ENCODE results near the gene APP. TPM values are rescaled to one million over a fixed set of nuclear protein-coding genes. Genes with fewer than 3 reads are reported as not detected.
"Not testable (repeated sequence)": the region's sequence is repeated elsewhere in the genome, so short reads cannot be mapped to it uniquely, and the experiment has no call there.

The APP gene
- total RNA-seq, 2 experiments from 2014 or later, result 18.8 to 19.4 TPM

GRCh38 chr21:26049803-26050202 lies 120.8 kb downstream of the APP start:
- H3K36me3 Mint-ChIP-seq, result peaks cover 21% of the 10 kb centered on the region
- H3K4me1 Mint-ChIP-seq, result no peaks in the 10 kb centered on the region
- POLR2A ChIA-PET, result no interaction called here
- no peak overlapping the region for H3K27ac Mint-ChIP-seq
- ATAC-seq (ENCODE audit: low read depth) (no peak), DNase-seq (no peak)
- no peaks in the 10 kb centered on the region for H3K9me3 Mint-ChIP-seq
- no peak overlapping the region for H3K4me3 Mint-ChIP-seq
- no peaks in the 10 kb centered on the region for H3K27me3 Mint-ChIP-seq

GRCh38 chr21:26047279-26047967 lies 123.1 kb downstream of the APP start:
- H3K4me3 Mint-ChIP-seq, result no peak overlapping the region
- POLR2A ChIA-PET, result no interaction called here
- H3K27me3 Mint-ChIP-seq, result no peaks in the 10 kb centered on the region
- ATAC-seq (ENCODE audit: low read depth) (no peak), DNase-seq (no peak)
- no peaks in the 10 kb centered on the region for H3K4me1 Mint-ChIP-seq
- H3K36me3 Mint-ChIP-seq, result peaks cover 18% of the 10 kb centered on the region
- no peaks in the 10 kb centered on the region for H3K9me3 Mint-ChIP-seq
- H3K27ac Mint-ChIP-seq, result no peak overlapping the region

- POLR2A ChIA-PET, result no interaction called here
- ATAC-seq (ENCODE audit: low read depth) (no peak), DNase-seq (no peak)
- H3K27me3 Mint-ChIP-seq, result no peaks in the 10 kb centered on the region
- no peaks in the 10 kb centered on the region for H3K9me3 Mint-ChIP-seq
- no peak overlapping the region for H3K4me3 Mint-ChIP-seq
- H3K4me1 Mint-ChIP-seq, result no peaks in the 10 kb centered on the region
- H3K36me3 Mint-ChIP-seq, result peaks cover 8% of the 10 kb centered on the region
- no peak overlapping the region for H3K27ac Mint-ChIP-seq
These were observed 126.7 kb downstream of the APP start for GRCh38 chr21:26043891-26044290.

GRCh38 chr21:26042181-26042876 lies 128.2 kb downstream of the APP start:
- Mint-ChIP-seq H3K9me3 (no peaks in the 10 kb centered on the region), H3K36me3 (peaks cover 8% of the 10 kb centered on the region), H3K27ac (no peak overlapping the region), H3K4me1 (no peaks in the 10 kb centered on the region), H3K27me3 (no peaks in the 10 kb centered on the region), H3K4me3 (no peak overlapping the region)
- DNase-seq (no peak), ATAC-seq (ENCODE audit: low read depth) (no peak)
- POLR2A ChIA-PET, result no interaction called here

- DNase-seq (no peak), ATAC-seq (ENCODE audit: low read depth) (no peak)
- peaks cover 7% of the 10 kb centered on the region for H3K36me3 Mint-ChIP-seq
- H3K4me3 Mint-ChIP-seq, result no peak overlapping the region
- H3K9me3 Mint-ChIP-seq, result no peaks in the 10 kb centered on the region
- POLR2A ChIA-PET, result no interaction called here
- no peaks in the 10 kb centered on the region for H3K27me3 Mint-ChIP-seq
- H3K27ac Mint-ChIP-seq, result no peak overlapping the region
- peaks cover 4% of the 10 kb centered on the region for H3K4me1 Mint-ChIP-seq
These were observed 129.0 kb downstream of the APP start for GRCh38 chr21:26041431-26042180.

- H3K36me3 Mint-ChIP-seq, result no peaks in the 10 kb centered on the region
- no peaks in the 10 kb centered on the region for H3K27me3 Mint-ChIP-seq
- no peak for ATAC-seq (ENCODE audit: low read depth)
- peak overlapping the region; percentile 35 for H3K27ac Mint-ChIP-seq
- peaks cover 14% of the 10 kb centered on the region for H3K4me1 Mint-ChIP-seq
- no peaks in the 10 kb centered on the region for H3K9me3 Mint-ChIP-seq
- no peak overlapping the region for H3K4me3 Mint-ChIP-seq
- POLR2A ChIA-PET, result no interaction called here
- no peak for DNase-seq
These were observed 133.7 kb downstream of the APP start for GRCh38 chr21:26036916-26037315.

- no peak for DNase-seq
- POLR2A ChIA-PET, result no interaction called here
- no peaks in the 10 kb centered on the region for H3K36me3 Mint-ChIP-seq
- H3K27me3 Mint-ChIP-seq, result no peaks in the 10 kb centered on the region
- no peak for ATAC-seq (ENCODE audit: low read depth)
- H3K27ac Mint-ChIP-seq, result no peak overlapping the region
- H3K4me1 Mint-ChIP-seq, result peaks cover 14% of the 10 kb centered on the region
- no peaks in the 10 kb centered on the region for H3K9me3 Mint-ChIP-seq
- no peak overlapping the region for H3K4me3 Mint-ChIP-seq
These were observed 138.3 kb downstream of the APP start for GRCh38 chr21:26032263-26032662.

- Mint-ChIP-seq H3K4me3 (no peak overlapping the region), H3K4me1 (peaks cover 1% of the 10 kb centered on the region), H3K36me3 (no peaks in the 10 kb centered on the region), H3K27ac (no peak overlapping the region), H3K27me3 (no peaks in the 10 kb centered on the region), H3K9me3 (no peaks in the 10 kb centered on the region)
- no peak for DNase-seq
- POLR2A ChIA-PET, result interaction anchor here (0.6 kb wide), 1 partner anchor 1526 kb away, joined by 3 read pairs; no protein-coding TSS in a partner anchor
- no peak for ATAC-seq (ENCODE audit: low read depth)
These were observed 142.4 kb downstream of the APP start for GRCh38 chr21:26028183-26028582.

- ATAC-seq (ENCODE audit: low read depth) (no peak), DNase-seq (no peak)
- POLR2A ChIA-PET, result no interaction called here
- no peak overlapping the region for H3K27ac Mint-ChIP-seq
- no peaks in the 10 kb centered on the region for H3K36me3 Mint-ChIP-seq
- no peaks in the 10 kb centered on the region for H3K27me3 Mint-ChIP-seq
- no peaks in the 10 kb centered on the region for H3K9me3 Mint-ChIP-seq
- H3K4me3 Mint-ChIP-seq, result no peak overlapping the region
- H3K4me1 Mint-ChIP-seq, result peaks cover 1% of the 10 kb centered on the region
These were observed 142.9 kb downstream of the APP start for GRCh38 chr21:26027696-26028095.

GRCh38 chr21:26025536-26026512 lies 144.7 kb downstream of the APP start:
- no peaks in the 10 kb centered on the region for H3K27me3 Mint-ChIP-seq
- H3K36me3 Mint-ChIP-seq, result peaks cover 7% of the 10 kb centered on the region
- POLR2A ChIA-PET, result no interaction called here
- ATAC-seq (ENCODE audit: low read depth), result no peak
- no peak for DNase-seq
- peaks cover 1% of the 10 kb centered on the region for H3K4me1 Mint-ChIP-seq
- no peak overlapping the region for H3K4me3 Mint-ChIP-seq
- H3K27ac Mint-ChIP-seq, result no peak overlapping the region
- H3K9me3 Mint-ChIP-seq, result no peaks in the 10 kb centered on the region

GRCh38 chr21:26023406-26023805 lies 147.2 kb downstream of the APP start:
- POLR2A ChIA-PET; H3K36me3 Mint-ChIP-seq; H3K27me3 Mint-ChIP-seq; H3K27ac Mint-ChIP-seq; H3K4me3 Mint-ChIP-seq; DNase-seq; ATAC-seq (ENCODE audit: low read depth); H3K4me1 Mint-ChIP-seq; H3K9me3 Mint-ChIP-seq: not testable (repeated sequence)

GRCh38 chr21:26022598-26023337 lies 147.8 kb downstream of the APP start:
- ATAC-seq (ENCODE audit: low read depth); POLR2A ChIA-PET; H3K27me3 Mint-ChIP-seq; H3K9me3 Mint-ChIP-seq; H3K4me3 Mint-ChIP-seq; H3K27ac Mint-ChIP-seq; H3K36me3 Mint-ChIP-seq; DNase-seq; H3K4me1 Mint-ChIP-seq: not testable (repeated sequence)

All from activated naive CD8-positive, alpha-beta T cell treated with anti-CD3 and anti-CD28 coated beads, Interleukin-2, amount 10 ng/mL, durations not matched to agents 7 days and 5 days (primary cell).